Measurements from ENCODE around the gene MAPK6. TPM values are rescaled to one million over a fixed set of nuclear protein-coding genes. Genes with fewer than 3 reads are reported as not detected.

Gene MAPK6
- total and polyA plus RNA-seq, 10 of the 15 experiments (the other 5 are each of a cell fraction or from before 2014, with no cell fraction given): 20.6 to 100 (median 52.6) TPM

- DNase-seq (ENCODE audit: low read depth, low spot score) (no peak), FAIRE-seq (no peak), ATAC-seq (no peak)
- ChIA-PET SMC1A (ENCODE audit: uncharacterized antibody, unreplicated experiment) (interaction anchor here (0.5 to 5.7 kb wide), 16 partner anchors 10 to 216 kb away, joined by 3 to 68 read pairs (median 4); no protein-coding TSS in a partner anchor), RAD21 (ENCODE audit: unreplicated experiment) (interaction anchor here (0.9 to 3.4 kb wide), 5 partner anchors 24 to 112 kb away, joined by 3 to 37 read pairs (median 3); partner anchors contain the start of gene LEO1), CTCF (interaction anchor here (0.7 to 1.3 kb wide), 5 partner anchors 15 to 204 kb away, joined by 3 to 4 read pairs (median 3); no protein-coding TSS in a partner anchor), POLR2A (interaction anchor here (0.6 to 5.0 kb wide), 3 partner anchors 15 to 103 kb away, joined by 4 to 54 read pairs (median 18); partner anchors contain the start of gene MAPK6)
- Histone ChIP-seq H3K36me3 (ENCODE audit: control insufficient read depth in 2 of 2, insufficient read depth in 2 of 2, low read length in 1 of 2) (no peaks in the 10 kb centered on the region), H3K9me3 (replicated peaks; ENCODE audit: control insufficient read depth, insufficient read depth, low read length) (peaks cover 11% of the 10 kb centered on the region), H2AFZ (ENCODE audit: control insufficient read depth, low read depth, low read length) (no peak overlapping the region), H3K4me3 (no peak overlapping the region), H4K20me1 (ENCODE audit: control insufficient read depth, insufficient read depth) (no peaks in the 10 kb centered on the region), H3K9ac (ENCODE audit: control insufficient read depth, insufficient read depth, low read length) (no peak overlapping the region), H3K4me2 (ENCODE audit: control insufficient read depth, insufficient read depth) (no peak overlapping the region), H3K79me2 (ENCODE audit: control insufficient read depth, insufficient read depth, low read length) (no peaks in the 10 kb centered on the region), H3K4me1 (ENCODE audit: control insufficient read depth, insufficient read depth, low read length) (peaks cover 51% of the 10 kb centered on the region), H3K27me3 (replicated peaks in 1 of 2; ENCODE audit: control insufficient read depth in 2 of 2, insufficient read depth in 2 of 2, low read length in 1 of 2) (no peaks in the 10 kb centered on the region), H3K27ac (ENCODE audit: control insufficient read depth, insufficient read depth) (peak overlapping the region; percentile 99)
- intact Hi-C loops (cut with micrococcal nuclease; ENCODE audit: unreplicated experiment): loop anchor here (5.0 kb wide), 1 partner anchor 268 kb away; the partner anchor contains the start of gene LYSMD2
- WGBS (ENCODE audit: insufficient coverage, insufficient replicate concordance, low lambda C conversion rate, missing lambda C conversion rate): 98% methylated on average over 6 of the region's 6 CpGs
- in situ Hi-C loops (cut with MboI): no loop called here
- BruUV-seq (replicated peaks): no TSS peak
- TF ChIP-seq USF1 (IDR thresholded peaks at IDR 0.05; ENCODE audit: borderline replicate concordance, extremely low read length, insufficient read depth, low read depth, low read length) (no peak), RFX5 (IDR thresholded peaks at IDR 0.05; ENCODE audit: low read depth, low read length) (no peak), WRNIP1 (IDR thresholded peaks at IDR 0.05; ENCODE audit: borderline replicate concordance, low read depth, low read length) (no peak), ZZZ3 (IDR thresholded peaks at IDR 0.05; ENCODE audit: control insufficient read depth, insufficient read length, low read depth) (no peak), YY1 (IDR thresholded peaks at IDR 0.05; ENCODE audit: low read depth, low read length) (no peak), IKZF2 (IDR thresholded peaks at IDR 0.05) (no peak), ZNF622 (IDR thresholded peaks at IDR 0.05) (no peak), EP300 (IDR thresholded peaks at IDR 0.05; ENCODE audit: borderline replicate concordance in 1 of 2, control insufficient read depth in 1 of 2, low read depth in 2 of 2, low read length in 2 of 2) (no peak), BCL11A (IDR thresholded peaks at IDR 0.05; ENCODE audit: low read depth, low read length) (no peak), ZNF207 (IDR thresholded peaks at IDR 0.05; ENCODE audit: borderline replicate concordance) (no peak), KLF5 (IDR thresholded peaks at IDR 0.05; ENCODE audit: partially characterized antibody) (no peak), SMC3 (IDR thresholded peaks at IDR 0.05; ENCODE audit: borderline replicate concordance, low read length) (no peak), CTCF (IDR thresholded peaks at IDR 0.05 in 2 of 3, conservative IDR thresholded peaks at IDR 0.05 in 1 of 3; ENCODE audit: control insufficient read depth in 2 of 3, extremely low read depth in 1 of 3, insufficient read depth in 1 of 3, low read depth in 3 of 3, low read length in 3 of 3) (no peak), CHD4 (IDR thresholded peaks at IDR 0.05) (no peak), TCF12 (IDR thresholded peaks at IDR 0.05; ENCODE audit: low read depth, low read length) (no peak), BRCA1 (IDR thresholded peaks at IDR 0.05; ENCODE audit: low read depth, low read length) (no peak)
- TF ChIP-seq, protein P1, sequence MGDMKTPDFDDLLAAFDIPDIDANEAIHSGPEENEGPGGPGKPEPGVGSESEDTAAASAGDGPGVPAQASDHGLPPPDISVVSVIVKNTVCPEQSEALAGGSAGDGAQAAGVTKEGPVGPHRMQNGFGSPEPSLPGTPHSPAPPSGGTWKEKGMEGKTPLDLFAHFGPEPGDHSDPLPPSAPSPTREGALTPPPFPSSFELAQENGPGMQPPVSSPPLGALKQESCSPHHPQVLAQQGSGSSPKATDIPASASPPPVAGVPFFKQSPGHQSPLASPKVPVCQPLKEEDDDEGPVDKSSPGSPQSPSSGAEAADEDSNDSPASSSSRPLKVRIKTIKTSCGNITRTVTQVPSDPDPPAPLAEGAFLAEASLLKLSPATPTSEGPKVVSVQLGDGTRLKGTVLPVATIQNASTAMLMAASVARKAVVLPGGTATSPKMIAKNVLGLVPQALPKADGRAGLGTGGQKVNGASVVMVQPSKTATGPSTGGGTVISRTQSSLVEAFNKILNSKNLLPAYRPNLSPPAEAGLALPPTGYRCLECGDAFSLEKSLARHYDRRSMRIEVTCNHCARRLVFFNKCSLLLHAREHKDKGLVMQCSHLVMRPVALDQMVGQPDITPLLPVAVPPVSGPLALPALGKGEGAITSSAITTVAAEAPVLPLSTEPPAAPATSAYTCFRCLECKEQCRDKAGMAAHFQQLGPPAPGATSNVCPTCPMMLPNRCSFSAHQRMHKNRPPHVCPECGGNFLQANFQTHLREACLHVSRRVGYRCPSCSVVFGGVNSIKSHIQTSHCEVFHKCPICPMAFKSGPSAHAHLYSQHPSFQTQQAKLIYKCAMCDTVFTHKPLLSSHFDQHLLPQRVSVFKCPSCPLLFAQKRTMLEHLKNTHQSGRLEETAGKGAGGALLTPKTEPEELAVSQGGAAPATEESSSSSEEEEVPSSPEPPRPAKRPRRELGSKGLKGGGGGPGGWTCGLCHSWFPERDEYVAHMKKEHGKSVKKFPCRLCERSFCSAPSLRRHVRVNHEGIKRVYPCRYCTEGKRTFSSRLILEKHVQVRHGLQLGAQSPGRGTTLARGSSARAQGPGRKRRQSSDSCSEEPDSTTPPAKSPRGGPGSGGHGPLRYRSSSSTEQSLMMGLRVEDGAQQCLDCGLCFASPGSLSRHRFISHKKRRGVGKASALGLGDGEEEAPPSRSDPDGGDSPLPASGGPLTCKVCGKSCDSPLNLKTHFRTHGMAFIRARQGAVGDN (IDR thresholded peaks at IDR 0.05): no peak
Observed at GRCh38 chr15:52004806-52005205, 14.2 kb upstream of the MAPK6 start.

Data from GM12878 (cell line).